Activated CD8-positive, alpha-beta memory T cell treated with anti-CD3 and anti-CD28 coated beads for 48 hours (primary cell): ENCODE measurements around the gene FAM53B.

ENCODE experiments used
- DNase-seq, 3 experiments: peaks; one replicate each; pipeline ENCODE4 v3.0.0-alpha.2; 2020; ENCODE audit warnings: low read depth in 2 of 3, low spot score in 2 of 3

Gene FAM53B

DNA sequence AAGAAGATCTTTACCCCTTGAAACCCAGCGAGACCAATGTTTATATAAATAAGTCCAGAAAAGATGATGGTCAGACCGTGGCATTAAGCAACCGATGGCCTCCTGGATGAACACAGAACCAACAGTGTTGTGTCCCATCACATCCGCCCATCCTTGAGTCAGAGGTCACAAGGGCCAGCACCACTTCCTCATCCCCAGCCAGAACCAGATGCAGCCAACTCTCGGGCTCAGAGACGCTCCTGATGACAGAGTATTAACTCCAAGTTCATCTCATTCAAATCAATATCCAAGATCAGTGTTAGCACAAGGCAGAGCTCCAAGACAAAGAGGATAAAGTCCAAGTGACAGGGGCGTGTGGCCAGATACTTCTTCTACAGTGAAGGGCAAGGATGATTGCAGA lies 63.5 kb downstream of the FAM53B start:
- no peak for DNase-seq

GRCh38 chr10:124679401-124679800 lies 64.8 kb downstream of the FAM53B start:
- DNase-seq = no peak

- no peak for DNase-seq
Observed at GRCh38 chr10:124678557-124679240, 65.5 kb downstream of the FAM53B start.

- DNase-seq = no peak
Observed at GRCh38 chr10:124677749-124678556, 66.2 kb downstream of the FAM53B start.

DNA sequence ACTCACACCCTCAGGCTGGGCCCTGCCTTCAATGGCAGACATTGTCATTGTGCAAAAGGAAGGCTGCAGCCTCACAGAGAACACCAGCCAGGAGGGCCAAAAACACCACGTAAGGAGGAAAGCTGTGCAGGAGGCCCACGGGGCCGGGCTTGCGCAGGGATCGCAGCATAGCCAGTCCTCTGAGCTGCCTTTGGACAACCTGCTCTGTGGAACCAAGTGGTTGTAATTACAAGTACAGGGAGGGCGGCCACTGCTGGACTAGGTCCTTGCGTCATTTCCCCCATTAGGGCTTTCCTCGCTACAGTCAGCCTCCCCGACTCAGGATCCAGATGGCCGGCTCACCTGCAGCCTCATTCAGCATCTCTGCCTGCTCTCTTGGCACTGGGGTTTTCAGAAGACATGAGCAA lies 66.9 kb downstream of the FAM53B start:
- no peak for DNase-seq

- DNase-seq = no peak
Observed at GRCh38 chr10:124676416-124677062, 67.6 kb downstream of the FAM53B start.

DNA sequence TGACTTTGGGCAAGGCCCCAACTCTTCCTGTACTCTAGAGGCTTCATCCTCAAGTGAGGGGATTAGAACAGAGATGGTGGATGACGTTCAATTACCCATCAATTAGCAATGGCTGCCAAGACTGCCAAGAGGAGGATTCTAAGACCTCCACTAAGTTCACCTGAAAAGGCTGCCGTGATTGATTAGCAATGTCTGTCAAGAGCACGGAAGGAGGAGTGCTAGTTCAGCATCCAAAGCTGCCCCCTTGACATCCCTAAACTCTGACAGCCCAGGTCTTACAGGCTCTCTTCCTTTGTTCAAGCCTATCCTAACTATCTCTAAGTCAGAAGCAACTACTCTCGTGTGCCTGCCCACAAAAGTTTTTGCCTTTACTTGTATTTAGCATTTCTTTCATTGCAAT lies 68.4 kb downstream of the FAM53B start:
- no peak for DNase-seq

GRCh38 chr10:124675261-124675660 lies 68.9 kb downstream of the FAM53B start:
- no peak for DNase-seq

- no peak for DNase-seq
Observed at GRCh38 chr10:124674768-124675222, 69.4 kb downstream of the FAM53B start.

- DNase-seq = no peak
Observed at GRCh38 chr10:124672181-124672638, 72.0 kb downstream of the FAM53B start.

DNA sequence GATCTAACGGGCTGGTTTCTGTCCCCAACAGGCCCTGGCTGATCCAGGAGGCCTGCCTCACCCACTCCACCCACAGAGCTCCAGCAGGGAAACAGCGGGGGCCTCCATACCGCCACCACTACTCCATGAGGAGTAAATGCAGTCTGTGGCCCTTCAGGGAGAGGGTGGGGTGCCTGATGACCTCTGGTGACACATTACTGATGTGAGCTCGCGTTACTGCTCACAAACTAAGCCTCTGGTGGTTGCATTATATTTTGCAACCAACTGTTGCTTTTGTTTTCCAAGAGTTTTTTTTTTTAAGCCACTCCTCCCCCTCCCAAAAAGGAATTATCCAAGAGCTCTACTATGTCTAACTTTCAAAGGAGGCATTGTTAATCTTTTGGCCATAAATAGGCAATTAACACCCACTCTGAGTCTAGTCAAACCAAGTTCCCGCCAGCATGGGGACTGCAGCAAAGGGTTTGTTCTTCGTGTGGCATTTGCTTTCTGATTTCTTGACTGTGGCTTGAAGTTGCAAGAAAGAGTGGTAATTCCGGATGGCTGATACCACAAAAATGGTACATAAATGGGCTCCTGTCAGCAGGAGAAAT lies 72.6 kb downstream of the FAM53B start:
- DNase-seq = no peak

GRCh38 chr10:124670849-124671248 lies 73.3 kb downstream of the FAM53B start:
- no peak for DNase-seq

GRCh38 chr10:124669824-124670654 lies 74.1 kb downstream of the FAM53B start:
- DNase-seq = no peak

DNA sequence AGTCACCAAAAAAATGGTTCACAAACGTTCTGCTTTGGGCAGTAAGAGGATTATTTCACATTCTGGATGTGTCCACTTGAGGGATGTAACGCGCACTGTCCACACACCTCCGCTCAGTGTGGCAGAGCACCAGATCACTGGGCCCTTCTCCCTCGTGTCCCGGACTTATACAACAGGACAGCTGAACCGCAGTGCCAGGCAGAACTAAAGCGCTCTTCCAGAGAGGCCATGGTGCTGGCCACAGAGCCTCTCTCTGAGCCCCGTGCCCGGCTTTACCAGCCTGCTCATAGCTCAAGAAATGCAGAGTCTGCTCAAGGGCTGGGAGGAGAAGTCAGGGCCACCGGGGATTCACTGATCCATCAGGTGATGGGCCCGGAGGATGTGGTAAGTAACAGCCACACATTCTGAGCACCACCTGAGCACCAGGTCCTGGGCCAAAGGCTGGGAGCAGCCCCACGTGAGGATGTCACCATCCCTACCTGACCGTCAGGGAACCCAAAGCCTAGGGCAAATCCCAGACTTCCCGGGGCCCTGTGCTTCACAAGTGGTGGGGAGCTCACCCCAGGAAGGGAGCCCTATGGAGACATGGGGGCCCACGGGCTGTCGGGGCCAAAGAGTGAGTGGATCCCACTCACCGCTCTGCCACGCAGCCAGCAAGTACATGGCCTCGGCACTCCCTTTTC lies 74.9 kb downstream of the FAM53B start:
- no peak for DNase-seq

DNA sequence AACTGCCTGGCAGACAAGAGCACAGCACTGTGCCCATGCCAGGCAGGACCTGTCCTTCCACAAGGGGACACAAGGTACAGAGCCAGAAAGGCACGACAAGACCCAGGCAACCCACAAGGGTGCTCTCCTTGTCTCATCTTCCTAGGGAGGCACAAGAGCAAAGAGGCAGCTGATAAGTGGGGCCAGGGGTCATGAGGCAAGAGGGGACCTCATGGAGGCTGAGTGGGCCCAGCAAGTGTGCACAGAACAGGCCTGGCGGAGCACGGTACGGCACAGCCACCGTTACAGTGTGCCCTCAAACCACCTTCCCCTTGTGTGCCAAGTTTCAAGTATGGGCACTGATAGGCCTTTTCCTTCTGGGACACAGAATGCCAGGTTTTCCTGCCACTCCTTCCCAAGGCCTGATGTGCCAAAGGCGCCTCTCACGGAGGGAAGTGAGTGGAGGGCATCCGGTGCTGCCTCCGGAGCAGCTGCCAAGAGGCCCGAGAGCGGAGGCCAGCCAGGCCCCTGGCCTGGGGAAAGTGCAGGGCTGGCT lies 75.6 kb downstream of the FAM53B start:
- no peak for DNase-seq

DNA sequence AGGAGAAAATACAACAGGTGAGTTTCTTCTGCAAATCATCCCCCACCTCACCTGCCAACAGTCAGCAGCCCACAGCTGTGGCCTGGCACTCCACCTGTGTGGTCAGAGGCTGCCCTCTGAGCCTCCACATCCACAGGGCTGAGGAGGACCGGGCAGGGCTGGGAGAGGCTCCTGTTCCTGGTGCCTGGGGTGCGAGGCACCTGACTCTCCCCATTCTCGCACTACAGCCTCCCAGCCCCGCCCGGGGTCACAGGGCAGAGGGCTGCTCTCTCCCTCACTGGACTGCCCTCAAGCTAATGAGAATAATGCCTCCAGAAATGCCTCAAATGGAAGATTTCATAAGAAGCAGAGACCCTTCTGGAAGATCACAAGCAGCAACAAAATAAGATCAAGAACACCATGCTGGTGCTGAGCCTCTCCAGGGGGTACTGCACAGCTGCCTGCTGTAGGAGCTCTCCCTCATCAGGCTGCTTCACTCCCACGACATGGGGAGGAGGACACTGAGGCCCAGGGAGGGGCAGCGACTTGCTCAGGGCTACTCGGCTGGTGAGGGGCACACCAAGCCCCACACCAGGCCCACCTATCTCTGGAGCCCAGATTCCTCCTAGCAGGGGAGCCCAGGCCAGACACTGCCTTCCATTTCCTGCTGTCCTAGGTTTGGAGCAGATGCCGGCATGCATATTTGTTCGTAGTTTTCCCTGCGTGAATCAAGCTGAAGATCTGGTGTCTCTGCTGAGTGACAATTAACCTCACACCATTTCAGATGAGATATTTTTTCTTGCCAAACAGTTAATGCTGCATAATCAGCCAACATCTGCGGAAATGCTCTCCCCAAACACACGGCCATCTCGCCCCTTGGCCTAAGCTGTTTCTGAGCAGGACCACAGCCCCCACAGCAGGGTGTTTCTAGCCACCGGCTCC lies 76.5 kb downstream of the FAM53B start:
- DNase-seq = no peak

DNA sequence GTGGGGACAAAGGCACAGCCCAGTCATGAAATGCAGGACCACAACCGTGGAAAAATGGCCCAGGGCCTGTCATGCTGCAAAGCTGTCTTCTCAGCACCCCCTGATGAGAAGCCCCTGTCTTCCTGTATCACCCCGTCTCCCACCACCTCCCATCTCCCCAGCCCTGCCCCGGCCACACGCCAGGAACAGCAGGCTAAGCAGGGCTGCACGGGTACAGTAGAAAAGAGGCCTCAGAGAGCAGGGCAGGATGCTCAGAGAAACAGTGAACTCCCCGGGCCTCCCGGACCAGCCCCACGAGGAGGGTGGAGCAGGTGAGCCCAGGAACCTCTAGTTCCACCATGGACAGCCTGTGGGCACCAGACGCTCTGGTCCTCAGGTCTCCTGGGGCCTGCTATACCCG lies 77.7 kb downstream of the FAM53B start:
- DNase-seq = no peak

- no peak for DNase-seq
Observed at GRCh38 chr10:124665980-124666379, 78.2 kb downstream of the FAM53B start.

- DNase-seq = no peak
Observed at GRCh38 chr10:124665558-124665957, 78.6 kb downstream of the FAM53B start.
